ENCODE measurements around the gene DGKD.

GRCh38 chr2:233456934-233457333, 102.6 kb downstream of the DGKD start:
- no peak for TF ChIP-seq CTCF (IDR thresholded peaks at IDR 0.05)
- TF ChIP-seq POLR2A (IDR thresholded peaks at IDR 0.05), result no peak
